ENCODE results near the gene SEC24D.

The SEC24D gene

DNA sequence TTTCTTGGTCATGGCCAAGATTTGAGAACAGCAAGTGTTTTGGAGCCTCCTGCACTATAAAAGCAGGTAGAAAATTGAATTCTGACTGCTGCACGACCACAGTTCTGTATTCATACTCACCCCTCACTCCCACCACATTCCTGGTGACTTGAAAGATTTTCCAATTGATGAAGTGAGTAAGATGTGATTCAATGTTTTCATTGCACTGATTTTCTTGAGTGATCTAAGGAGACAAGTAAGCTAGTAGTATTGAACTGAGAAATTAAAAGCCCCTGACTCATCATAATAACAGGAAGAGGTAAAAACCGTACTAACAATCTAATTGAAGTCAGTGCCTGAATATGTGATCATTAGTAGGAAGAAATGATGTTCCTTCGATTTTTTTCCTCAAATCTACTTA, 6.1 kb upstream of the SEC24D start:
- no peak for DNase-seq

- no peak for DNase-seq
Observed at GRCh38 chr4:118839221-118839927, 3.4 kb upstream of the SEC24D start.

DNA sequence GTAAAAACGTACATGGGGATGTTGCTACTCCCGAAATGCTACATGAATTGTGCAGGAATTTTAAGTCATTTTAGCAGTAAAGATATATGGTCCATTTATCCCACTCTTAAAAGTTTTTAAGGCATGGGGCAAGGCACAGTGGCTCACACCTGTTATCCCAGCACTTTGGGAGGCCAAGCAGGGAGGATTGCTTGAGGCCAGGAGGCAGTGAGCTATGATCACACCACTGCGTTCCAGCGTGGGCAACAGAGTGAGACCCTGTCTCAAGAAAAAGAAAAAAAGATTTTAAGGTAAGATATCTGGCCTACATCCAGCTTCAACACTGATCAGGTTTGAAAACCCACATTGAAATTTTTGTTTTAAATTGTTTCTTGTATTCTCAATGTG, 1.2 kb upstream of the SEC24D start:
- no peak for DNase-seq

- DNase-seq, result peak in 9 of 14 donors; percentile 17 to 68 (median 40)
Observed at GRCh38 chr4:118836301-118837120, 585 bp upstream of the SEC24D start.

DNA sequence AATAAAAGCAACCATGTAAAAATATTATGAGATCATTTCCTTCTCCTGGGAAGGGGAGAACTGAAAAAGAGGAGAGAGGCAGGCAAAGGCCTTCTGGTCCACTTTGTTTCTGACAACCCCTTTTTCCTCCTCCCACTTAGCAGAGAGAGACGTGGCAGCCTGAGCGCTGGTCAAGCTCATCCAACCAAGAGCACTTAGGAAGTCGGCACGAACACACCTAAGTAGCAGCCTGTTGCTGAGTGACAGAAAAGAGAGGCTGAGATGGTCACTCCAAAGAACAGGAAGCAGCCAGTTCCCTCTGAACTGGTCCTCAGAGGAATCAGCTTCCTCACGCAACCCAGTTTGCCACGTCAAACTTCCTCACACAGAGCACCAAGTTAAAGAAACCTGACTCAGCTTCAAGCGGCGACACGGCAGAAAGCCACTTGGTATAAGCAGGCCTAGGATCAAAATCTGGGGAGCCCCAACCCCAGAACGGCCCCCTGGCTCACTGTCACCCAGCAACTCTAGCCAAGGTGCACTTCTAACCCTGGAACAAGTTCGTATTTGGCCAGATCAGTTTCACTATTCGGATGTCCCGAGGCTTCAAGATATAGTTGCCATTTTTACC, 861 bp downstream of the SEC24D start:
- DNase-seq, result peak in 13 of 14 donors; percentile 7 to 70 (median 48)

DNA sequence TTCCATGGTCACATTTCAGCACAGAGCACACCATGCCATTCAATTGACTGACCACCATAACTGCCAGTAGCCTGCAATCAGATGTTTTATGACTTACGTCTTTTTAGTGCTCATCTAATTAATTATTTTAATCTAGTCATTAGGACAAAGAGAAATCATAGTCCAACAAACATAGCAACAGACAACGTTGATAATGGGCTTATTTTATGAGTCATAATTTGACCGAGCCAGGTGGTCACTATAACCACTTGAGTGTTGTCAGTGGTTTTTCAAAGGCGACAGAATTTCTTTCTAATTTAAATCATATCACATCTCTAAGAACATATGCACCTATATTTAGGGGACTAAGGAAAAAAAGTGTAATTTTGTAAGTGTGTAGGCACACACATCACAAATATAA, 1.9 kb downstream of the SEC24D start:
- DNase-seq, result no peak

GRCh38 chr4:118833192-118833820, 2.6 kb downstream of the SEC24D start:
- no peak for DNase-seq

- DNase-seq, result no peak
Observed at GRCh38 chr4:118829107-118829506, 6.8 kb downstream of the SEC24D start.

GRCh38 chr4:118826723-118827444, 9.0 kb downstream of the SEC24D start:
- peak in 1 of 14 donors; percentile 17 for DNase-seq

GRCh38 chr4:118825799-118826198, 10.1 kb downstream of the SEC24D start:
- DNase-seq, result no peak

- peak in 1 of 14 donors; percentile 38 for DNase-seq
Observed at GRCh38 chr4:118824141-118824540, 11.8 kb downstream of the SEC24D start.

DNA sequence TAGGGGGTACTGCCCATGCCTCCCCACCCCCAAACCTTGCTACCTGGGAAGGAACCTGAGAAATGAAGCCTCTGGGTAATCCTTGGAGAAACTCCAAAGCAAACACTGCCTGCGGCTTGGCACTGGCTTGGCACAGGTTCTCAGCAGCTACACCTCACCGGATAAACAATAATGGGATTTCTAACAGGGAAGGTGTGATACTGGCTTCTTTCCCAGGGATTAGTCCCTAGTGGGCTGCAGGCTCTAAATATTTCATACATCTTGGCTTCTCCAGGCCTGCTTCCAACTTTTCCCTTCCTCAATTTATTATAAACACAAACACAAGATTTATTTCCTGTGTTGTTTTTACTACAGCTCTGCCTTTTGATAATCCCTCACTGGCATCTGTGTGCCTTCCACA, 12.5 kb downstream of the SEC24D start:
- DNase-seq, result peak in 1 of 14 donors; percentile 87

DNA sequence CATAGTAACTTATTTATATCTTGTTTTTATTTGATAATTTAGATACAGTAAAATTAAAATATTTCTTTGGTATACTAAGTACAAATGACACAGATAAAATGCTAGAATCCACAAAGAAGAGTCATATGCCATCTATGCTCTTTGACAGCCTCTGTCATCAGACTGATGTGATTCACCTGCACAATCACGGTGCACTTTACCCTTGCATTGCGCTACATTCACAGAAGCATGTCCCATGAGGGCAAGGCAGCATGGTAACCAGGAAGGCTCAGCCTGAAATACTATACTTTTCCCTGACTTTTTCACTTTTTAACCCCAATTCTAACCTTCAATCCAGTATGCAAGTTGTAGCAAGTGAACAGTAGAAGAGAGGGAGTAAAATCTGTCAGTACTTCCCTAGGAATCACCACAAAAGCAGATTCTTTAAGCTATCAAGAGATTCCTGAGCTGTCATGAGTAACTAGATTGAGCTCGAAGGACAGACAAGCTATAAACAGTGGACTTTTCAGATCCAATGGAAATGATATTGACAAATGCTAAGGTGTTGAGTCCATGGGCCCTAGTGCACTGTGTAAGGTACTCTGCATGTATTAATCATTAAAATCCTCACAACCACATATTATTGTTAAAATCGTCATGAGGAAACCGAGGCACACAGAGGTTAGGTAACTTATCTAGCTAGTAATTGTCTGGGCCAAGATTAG, 14.2 kb downstream of the SEC24D start:
- peak in 1 of 14 donors; percentile 2 for DNase-seq

- DNase-seq, result no peak
Observed at GRCh38 chr4:118817178-118817930, 18.6 kb downstream of the SEC24D start.

DNA sequence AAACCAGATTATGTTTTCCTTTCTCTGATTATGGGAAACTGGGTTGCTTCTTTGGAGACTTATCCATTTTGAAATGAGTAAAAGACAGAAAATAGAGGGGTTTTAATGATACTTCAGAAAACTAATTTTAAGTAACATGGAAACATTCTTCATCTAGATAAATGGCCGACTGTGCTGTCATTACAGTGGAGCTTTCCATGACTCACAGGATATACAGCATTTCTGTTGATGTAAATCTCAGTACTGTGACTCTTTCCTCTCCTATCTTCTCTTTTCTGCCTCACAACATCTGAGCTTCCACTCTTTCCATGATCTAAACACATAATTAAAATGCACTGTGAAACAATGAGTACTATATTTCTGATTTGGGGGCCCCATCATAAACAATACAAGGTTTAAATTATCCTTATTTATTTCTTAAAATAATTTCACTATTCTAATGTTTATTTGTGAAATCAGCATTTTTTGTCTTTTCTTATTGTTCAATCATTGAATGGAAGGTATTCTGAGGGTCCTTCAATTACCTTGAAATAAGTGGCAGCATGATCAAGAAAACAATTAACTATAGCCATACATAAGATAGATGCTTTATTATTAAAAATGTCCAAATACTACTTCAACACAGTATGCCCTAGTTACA, 19.3 kb downstream of the SEC24D start:
- no peak for DNase-seq

DNA sequence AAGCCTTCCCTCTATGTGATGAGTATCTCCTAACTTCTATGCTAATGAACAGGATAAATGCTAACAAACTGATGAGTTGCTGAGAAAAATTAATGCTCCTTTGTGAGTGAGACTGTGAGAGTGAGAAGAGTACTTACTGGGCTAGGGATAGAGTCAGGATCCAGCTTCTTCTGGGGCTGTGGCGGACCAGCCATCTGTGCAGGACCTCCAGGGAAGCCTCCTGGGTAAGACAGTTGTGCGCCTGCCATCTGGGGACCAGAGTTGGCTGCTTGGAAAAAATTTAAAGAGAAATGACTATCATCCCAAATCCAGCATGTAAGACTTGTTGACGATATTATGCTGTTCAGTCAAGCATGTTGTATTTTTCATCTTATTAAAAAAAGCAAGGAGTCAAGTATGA, 21.0 kb downstream of the SEC24D start:
- no peak for DNase-seq

GRCh38 chr4:118814058-118814457, 21.9 kb downstream of the SEC24D start:
- no peak for DNase-seq

DNA sequence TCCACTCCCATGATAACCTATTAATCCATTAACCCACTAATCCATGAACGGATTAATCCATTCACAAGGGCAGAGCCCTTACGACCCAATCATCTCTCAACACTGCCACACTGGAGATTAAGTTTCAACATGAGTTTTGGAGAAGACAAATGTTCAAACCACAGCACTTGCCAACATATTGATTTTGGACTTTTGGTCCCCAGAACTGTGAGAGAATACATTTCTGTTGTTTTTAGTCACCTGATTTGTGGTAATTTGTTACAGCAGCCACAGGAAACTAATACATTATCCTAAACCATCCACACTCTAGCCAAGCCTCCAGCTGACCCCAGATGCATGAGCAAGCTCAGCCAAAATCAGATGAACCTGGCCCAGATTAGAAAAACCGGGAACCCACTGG, 22.4 kb downstream of the SEC24D start:
- no peak for DNase-seq

GRCh38 chr4:118811832-118812231, 24.1 kb downstream of the SEC24D start:
- no peak for DNase-seq
